Endothelial cell of hepatic sinusoid (primary cell): ENCODE results near the gene RUFY1.
"Not testable (repeated sequence)": the region's sequence is repeated elsewhere in the genome, so short reads cannot be mapped to it uniquely, and the experiment has no call there.

Experiments
- in situ Hi-C: cut with HindIII; loops from 2 replicates; pipeline ENCODE4 v1.10.0; 2017; ENCODE audit warnings: low sequenced_read_pairs

Gene RUFY1

GRCh38 chr5:179533907-179534306 is 16.4 kb upstream of the RUFY1 start:
- in situ Hi-C loops = no loop called here

- in situ Hi-C loops = no loop called here
Observed at GRCh38 chr5:179534431-179534830, 15.9 kb upstream of the RUFY1 start.

GRCh38 chr5:179536676-179537075 is 13.7 kb upstream of the RUFY1 start:
- in situ Hi-C loops = no loop called here

- in situ Hi-C loops = no loop called here
Observed at GRCh38 chr5:179542170-179542569, 8.2 kb upstream of the RUFY1 start.

- in situ Hi-C loops = not testable (repeated sequence)
Observed at GRCh38 chr5:179543275-179543674, 7.1 kb upstream of the RUFY1 start.

- in situ Hi-C loops = no loop called here
Observed at GRCh38 chr5:179553006-179553405, 2.7 kb downstream of the RUFY1 start.

GRCh38 chr5:179553875-179554274 is 3.5 kb downstream of the RUFY1 start:
- in situ Hi-C loops = no loop called here

- in situ Hi-C loops = no loop called here
Observed at GRCh38 chr5:179554981-179555380, 4.6 kb downstream of the RUFY1 start.

- in situ Hi-C loops = not testable (repeated sequence)
Observed at GRCh38 chr5:179558261-179558799, 8.0 kb downstream of the RUFY1 start.

- in situ Hi-C loops = no loop called here
Observed at GRCh38 chr5:179558932-179559283, 8.6 kb downstream of the RUFY1 start.

- in situ Hi-C loops = no loop called here
Observed at GRCh38 chr5:179559284-179560252, 9.2 kb downstream of the RUFY1 start.

- in situ Hi-C loops = no loop called here
Observed at GRCh38 chr5:179564526-179564925, 14.2 kb downstream of the RUFY1 start.

- in situ Hi-C loops = no loop called here
Observed at GRCh38 chr5:179568721-179569120, 18.4 kb downstream of the RUFY1 start.

- in situ Hi-C loops = loop anchor here (5.0 kb wide), 1 partner anchor 60 kb away; no protein-coding TSS in a partner anchor
Observed at GRCh38 chr5:179572386-179572785, 22.0 kb downstream of the RUFY1 start.

GRCh38 chr5:179577286-179577960 is 27.1 kb downstream of the RUFY1 start:
- in situ Hi-C loops = no loop called here

GRCh38 chr5:179585941-179586401 is 35.6 kb downstream of the RUFY1 start:
- in situ Hi-C loops = no loop called here

GRCh38 chr5:179588166-179588565 is 37.8 kb downstream of the RUFY1 start:
- in situ Hi-C loops = no loop called here

GRCh38 chr5:179595916-179596315 is 45.6 kb downstream of the RUFY1 start:
- in situ Hi-C loops = no loop called here

- in situ Hi-C loops = no loop called here
Observed at GRCh38 chr5:179596421-179596820, 46.1 kb downstream of the RUFY1 start.

GRCh38 chr5:179599100-179599499 is 48.7 kb downstream of the RUFY1 start:
- in situ Hi-C loops = no loop called here

GRCh38 chr5:179599566-179599965 is 49.2 kb downstream of the RUFY1 start:
- in situ Hi-C loops = no loop called here

- in situ Hi-C loops = no loop called here
Observed at GRCh38 chr5:179599973-179600372, 49.6 kb downstream of the RUFY1 start.
